H1 (cell line): Measurements from ENCODE around the gene HOXA11. TPM values are rescaled to one million over a fixed set of nuclear protein-coding genes. Genes with fewer than 3 reads are reported as not detected.

Experiments used
- CREB1 ChIP-seq: IDR thresholded peaks from 2 replicates; pipeline ENCODE4 v1.6.1; 2012; ENCODE audit warnings: inconsistent platforms
- polyA plus RNA-seq, 7 experiments: library from polyadenylated mRNA; depleted of rRNA in 3 of 7; stranded (reverse) in 5 of 7; unstranded in 2 of 7; fragments of >200 nt in 5 of 7; fragments of 200-250 nt in 2 of 7; gene quantifications; 1 replicate in 5 of 7; 2 replicates in 1 of 7; 4 replicates in 1 of 7; pipeline versions ENCODE4 v1.2.1 to v1.2.3, GENCODE V29; 2011 to 2013; ENCODE audit warnings: missing spikeins in 2 of 7, mixed read lengths in 2 of 7
- total RNA-seq: library from RNA; stranded (reverse); fragmentation: NEBNext Ultra II Directional; extraction: Animal tissue kit (Norgen Biotek cat#: 25700); gene quantifications from 2 replicates; pipeline ENCODE4 v1.2.1, GENCODE V29; 2021
- TF ChIP-seq, protein P1 (sequence below): IDR thresholded peaks from 2 replicates; pipeline ENCODE4 v1.6.1; 2012; ENCODE audit warnings: inconsistent platforms

Gene HOXA11
- total and polyA plus RNA-seq, 2 of the 8 experiments (the other 6 are each of a cell fraction or from before 2014, with no cell fraction given): not detected

DNA sequence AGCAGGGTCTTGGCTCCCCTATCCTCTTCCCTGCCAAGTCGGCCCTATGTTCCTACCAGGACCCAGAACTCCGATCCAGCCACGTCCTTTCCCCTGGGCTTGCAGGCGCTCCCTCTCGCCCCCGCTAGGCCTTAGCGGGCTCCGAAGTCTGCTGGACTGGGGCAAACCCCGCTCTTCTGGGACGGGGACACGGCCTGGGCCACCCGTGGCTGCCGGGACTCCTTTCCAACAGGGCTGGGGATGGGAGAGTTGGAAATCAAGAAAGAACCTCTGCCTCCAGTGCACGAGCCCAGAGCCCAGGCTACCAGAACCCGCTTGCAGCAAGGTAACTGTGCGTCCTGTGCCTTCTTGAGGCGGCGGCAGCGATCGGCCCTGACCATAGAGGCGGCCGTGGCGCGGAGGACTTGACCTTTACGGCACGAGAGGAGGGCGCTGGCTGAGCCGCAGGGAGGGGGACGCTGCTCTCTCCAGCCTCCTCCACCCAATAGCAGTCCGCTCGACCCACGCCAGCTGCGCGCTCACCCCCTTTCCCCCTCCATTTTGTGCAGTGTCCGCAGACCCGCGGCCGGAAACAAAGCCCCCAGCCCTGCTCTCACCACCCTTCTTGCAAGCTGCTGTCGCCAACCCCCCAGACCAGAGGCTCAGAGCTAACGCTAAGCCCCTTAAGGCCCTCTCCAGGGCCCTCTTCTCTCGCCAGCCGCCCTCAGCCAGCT is 7.0 kb upstream of the HOXA11 start (continued):
- TF ChIP-seq, protein P1, sequence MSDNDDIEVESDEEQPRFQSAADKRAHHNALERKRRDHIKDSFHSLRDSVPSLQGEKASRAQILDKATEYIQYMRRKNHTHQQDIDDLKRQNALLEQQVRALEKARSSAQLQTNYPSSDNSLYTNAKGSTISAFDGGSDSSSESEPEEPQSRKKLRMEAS: 0 out of 2 replicates have a peak, but pooled peaks have one; percentile 15
- no peak for TF ChIP-seq CREB1
